GM19025 (cell line): ENCODE data around the gene NKD2.
"Not testable (repeated sequence)": the region's sequence is repeated elsewhere in the genome, so short reads cannot be mapped to it uniquely, and the experiment has no call there.

Experiments used
- ATAC-seq: cut with Tn5 transposase; IDR thresholded peaks from one replicate; pipeline ENCODE4 v1.9.1; 2021; ENCODE audit warnings: mild to moderate bottlenecking, low read depth, moderate library complexity; ENCODE audit not compliant: unreplicated experiment

The NKD2 gene

DNA sequence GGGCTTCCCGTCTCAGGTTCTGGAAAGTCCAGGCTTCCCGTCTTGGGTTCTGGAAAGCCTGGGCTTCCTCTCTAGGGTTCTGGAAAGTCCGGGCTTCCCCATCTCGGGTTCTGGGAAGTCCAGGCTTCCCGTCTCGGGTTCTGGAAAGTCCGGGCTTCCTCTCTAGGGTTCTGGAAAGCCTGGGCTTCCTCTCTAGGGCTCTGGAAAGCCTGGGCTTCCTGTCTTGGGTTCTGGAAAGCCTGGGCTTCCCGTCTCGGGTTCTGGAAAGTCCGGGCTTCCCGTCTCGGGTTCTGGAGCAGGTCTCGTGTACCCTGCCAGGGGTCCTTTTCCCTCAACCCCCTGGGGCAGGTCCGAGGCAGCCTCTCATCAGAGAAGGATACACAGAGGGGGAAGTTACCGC lies 74.4 kb downstream of the NKD2 start:
- not testable (repeated sequence) for ATAC-seq

DNA sequence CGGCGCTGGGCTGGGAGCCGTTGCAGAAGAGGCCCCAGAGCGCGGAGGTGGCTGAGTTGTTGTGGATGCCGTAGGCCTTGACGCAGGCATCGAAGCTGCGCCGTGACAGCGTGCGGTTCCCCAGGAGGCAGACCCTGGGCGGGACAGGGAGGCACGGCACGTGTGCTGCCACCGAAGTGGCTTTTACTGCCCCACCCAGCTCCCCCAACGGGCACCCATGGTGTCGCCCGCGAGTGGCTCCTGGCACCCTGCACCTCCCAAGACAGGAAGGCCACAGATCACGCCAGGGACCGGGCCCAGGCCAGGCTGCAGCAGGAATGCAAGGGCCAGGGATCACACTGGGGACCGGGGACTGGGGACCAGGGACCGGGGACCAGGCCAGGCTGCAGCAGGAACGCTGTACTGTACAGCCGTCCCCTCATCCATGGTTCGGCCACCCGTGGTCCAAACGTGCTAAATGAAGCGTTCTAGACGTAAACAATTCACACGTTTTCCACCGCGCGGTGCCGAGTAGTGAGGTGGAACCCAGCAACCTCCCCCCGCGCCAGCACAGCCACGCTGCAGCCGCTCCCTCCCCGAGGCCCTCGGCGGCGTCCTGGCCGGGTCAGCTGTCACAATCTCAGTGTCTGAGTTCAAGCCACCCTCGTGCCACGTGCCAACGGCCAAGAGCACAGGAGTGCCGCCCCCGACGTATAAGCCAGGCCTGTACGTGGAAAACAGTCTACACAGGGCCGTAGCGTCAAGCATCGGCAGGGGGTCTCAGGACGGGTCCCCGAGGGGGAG lies 75.4 kb downstream of the NKD2 start:
- ATAC-seq: no peak

DNA sequence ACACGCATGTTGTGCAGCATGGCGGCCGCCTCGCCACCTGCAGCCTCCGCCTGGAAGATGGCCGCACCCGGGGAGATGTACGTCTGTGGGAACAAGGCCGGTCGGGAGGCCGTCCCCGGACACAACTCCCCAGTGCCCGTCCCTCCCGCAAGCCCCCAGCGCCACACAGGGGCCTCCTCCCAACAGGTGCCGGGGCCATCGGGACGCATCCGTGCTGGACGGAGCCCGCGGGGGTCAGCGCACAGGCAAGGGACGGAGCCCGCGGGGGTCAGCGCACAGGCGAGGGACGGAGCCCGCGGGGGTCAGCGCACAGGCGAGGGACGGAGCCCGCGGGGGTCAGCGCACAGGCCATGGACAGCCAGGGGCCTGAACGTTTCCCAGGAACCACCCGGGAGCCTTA lies 76.8 kb downstream of the NKD2 start:
- no peak for ATAC-seq

DNA sequence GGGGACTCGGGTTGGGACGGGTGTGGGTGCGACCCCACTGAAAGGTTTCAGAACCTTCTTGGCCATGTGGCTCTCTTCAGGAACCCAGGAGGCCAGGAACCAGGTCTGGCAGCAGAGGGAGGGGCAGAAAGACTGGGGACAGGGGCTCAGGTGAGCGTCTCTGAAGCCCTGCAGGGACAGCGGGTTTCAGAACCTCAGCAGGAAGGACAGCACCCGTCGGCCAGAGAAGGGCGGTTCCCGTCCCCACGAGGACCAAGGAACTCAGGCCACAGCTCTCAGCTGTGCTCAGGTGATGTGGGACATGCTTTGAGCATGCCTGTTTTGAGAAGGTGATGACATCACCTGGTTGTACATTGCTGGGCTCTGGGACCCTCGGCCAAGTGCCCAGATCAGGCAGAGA lies 77.5 kb downstream of the NKD2 start:
- ATAC-seq: no peak

DNA sequence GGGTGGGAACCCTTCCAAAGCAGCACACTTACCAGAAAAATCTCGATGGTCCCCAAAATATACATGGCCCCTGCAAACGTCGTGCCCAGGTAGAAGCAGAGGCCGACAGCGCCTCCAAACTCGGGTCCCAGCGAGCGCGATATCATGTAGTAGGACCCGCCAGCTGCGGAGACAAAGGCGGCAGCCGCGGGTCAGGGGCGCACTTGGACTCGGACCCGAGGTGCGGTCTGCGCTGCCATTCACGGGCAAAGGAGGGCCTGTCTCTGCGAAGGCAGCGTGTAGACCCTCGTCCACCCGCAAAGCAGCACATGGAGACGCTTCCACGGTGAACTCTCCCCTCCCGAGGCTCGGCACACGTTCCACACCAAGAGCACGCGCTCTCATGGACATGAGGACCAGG lies 78.3 kb downstream of the NKD2 start:
- no peak for ATAC-seq

DNA sequence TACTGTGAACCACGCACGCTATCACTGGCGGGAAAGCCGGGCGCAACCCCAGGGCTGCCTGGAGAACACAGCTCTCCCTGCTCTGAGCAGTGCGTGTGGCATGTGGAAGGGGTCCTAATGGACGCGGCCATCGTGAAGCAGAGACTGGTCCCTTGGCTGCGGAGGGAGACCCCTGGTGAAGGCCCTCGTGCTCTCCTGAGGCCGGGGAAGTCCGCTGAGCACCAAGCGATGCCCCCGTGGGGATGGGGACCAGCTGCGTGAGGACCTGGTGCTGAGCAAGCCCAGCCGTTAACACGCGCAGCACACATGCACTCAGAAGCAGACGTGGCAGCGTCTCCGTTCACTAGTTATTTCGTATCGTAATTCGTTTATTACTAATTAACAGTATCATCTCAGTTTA lies 78.8 kb downstream of the NKD2 start:
- no peak for ATAC-seq

DNA sequence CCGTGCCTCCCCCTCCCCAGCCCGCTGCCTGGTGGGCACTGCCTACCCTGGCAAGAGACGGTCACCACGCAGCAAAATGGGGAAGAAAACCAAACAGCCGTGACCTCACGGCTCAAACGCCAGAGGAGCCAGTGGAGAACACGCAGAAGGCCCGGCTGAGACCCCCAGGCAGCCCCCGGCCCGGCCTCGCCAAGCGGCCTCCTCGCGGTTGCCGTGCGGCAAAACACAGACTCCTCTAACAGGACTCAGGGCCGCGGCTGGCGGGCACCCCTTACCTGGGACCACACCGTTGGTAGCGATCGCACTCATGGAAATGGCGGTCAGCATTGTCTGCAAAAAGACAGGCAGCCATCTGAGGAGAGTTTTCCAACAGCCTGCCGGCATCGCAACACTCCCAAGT lies 79.4 kb downstream of the NKD2 start:
- ATAC-seq: no peak
